Gastrocnemius medialis (tissue), 4 donors: ENCODE results near the gene CDKAL1.

ENCODE experiments used
- CTCF ChIP-seq, 5 experiments: fragments of 450-650 bp in 3 of 5; fragments of 200-600 bp in 2 of 5; sonication (generic) in 2 of 5; IDR thresholded peaks in 4 of 5; conservative IDR thresholded peaks in 1 of 5; 1 replicate in 4 of 5; 2 replicates in 1 of 5; pipeline ENCODE4 v1.5.1; 2016 to 2019; ENCODE audit warnings: antibody characterized with exemption in 5 of 5, mild to moderate bottlenecking in 3 of 5, moderate library complexity in 3 of 5
- POLR2A ChIP-seq, 2 donors: fragments of 450-650 bp; IDR thresholded peaks; one replicate each; pipeline ENCODE4 v1.6.1; 2017; ENCODE audit warnings: antibody characterized with exemption in 2 of 2, mild to moderate bottlenecking in 2 of 2, moderate library complexity in 2 of 2

- no peak for TF ChIP-seq CTCF (IDR thresholded peaks at IDR 0.05 in 4 of 5, conservative IDR thresholded peaks at IDR 0.05 in 1 of 5)
- no peak for TF ChIP-seq POLR2A (IDR thresholded peaks at IDR 0.05)
These were observed 257.7 kb downstream of the CDKAL1 start for GRCh38 chr6:20791944-20792343.
